ENCODE measurements around the gene RUSF1. TPM values are rescaled to one million over a fixed set of nuclear protein-coding genes. Genes with fewer than 3 reads are reported as not detected.

Gene RUSF1
- total and polyA plus RNA-seq, 10 of the 15 experiments (the other 5 are each of a cell fraction or from before 2014, with no cell fraction given), result 0.20 to 46.3 (median 29.7) TPM

DNA sequence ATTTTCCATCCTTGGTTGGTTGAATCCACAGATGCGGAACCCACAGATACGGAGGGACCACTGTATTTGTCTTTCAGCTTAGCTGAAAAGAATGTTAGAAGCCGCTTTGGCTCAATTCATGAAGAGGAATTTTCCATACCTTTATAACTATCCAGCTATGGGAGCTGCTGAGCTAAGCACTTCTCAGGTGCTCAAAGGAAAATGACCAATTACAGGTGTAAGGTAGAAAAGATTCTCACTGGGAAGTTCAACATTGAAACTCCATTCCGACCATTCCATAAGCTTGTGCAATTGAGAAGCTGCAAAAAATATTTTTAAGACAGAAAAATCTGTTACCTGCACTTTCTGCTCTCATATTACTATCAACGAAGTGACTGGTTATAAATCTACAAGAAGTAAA lies 22.2 kb upstream of the RUSF1 start (continued):
- TF ChIP-seq, protein P1, sequence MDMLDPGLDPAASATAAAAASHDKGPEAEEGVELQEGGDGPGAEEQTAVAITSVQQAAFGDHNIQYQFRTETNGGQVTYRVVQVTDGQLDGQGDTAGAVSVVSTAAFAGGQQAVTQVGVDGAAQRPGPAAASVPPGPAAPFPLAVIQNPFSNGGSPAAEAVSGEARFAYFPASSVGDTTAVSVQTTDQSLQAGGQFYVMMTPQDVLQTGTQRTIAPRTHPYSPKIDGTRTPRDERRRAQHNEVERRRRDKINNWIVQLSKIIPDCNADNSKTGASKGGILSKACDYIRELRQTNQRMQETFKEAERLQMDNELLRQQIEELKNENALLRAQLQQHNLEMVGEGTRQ (IDR thresholded peaks at IDR 0.05; ENCODE audit: borderline replicate concordance, low read depth, low read length), result no peak
- TF ChIP-seq, protein P2, sequence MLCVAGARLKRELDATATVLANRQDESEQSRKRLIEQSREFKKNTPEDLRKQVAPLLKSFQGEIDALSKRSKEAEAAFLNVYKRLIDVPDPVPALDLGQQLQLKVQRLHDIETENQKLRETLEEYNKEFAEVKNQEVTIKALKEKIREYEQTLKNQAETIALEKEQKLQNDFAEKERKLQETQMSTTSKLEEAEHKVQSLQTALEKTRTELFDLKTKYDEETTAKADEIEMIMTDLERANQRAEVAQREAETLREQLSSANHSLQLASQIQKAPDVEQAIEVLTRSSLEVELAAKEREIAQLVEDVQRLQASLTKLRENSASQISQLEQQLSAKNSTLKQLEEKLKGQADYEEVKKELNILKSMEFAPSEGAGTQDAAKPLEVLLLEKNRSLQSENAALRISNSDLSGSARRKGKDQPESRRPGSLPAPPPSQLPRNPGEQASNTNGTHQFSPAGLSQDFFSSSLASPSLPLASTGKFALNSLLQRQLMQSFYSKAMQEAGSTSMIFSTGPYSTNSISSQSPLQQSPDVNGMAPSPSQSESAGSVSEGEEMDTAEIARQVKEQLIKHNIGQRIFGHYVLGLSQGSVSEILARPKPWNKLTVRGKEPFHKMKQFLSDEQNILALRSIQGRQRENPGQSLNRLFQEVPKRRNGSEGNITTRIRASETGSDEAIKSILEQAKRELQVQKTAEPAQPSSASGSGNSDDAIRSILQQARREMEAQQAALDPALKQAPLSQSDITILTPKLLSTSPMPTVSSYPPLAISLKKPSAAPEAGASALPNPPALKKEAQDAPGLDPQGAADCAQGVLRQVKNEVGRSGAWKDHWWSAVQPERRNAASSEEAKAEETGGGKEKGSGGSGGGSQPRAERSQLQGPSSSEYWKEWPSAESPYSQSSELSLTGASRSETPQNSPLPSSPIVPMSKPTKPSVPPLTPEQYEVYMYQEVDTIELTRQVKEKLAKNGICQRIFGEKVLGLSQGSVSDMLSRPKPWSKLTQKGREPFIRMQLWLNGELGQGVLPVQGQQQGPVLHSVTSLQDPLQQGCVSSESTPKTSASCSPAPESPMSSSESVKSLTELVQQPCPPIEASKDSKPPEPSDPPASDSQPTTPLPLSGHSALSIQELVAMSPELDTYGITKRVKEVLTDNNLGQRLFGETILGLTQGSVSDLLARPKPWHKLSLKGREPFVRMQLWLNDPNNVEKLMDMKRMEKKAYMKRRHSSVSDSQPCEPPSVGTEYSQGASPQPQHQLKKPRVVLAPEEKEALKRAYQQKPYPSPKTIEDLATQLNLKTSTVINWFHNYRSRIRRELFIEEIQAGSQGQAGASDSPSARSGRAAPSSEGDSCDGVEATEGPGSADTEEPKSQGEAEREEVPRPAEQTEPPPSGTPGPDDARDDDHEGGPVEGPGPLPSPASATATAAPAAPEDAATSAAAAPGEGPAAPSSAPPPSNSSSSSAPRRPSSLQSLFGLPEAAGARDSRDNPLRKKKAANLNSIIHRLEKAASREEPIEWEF (IDR thresholded peaks at IDR 0.05; ENCODE audit: insufficient replicate concordance, low read depth, low read length), result no peak
- TF ChIP-seq ETV6 (conservative IDR thresholded peaks at IDR 0.05 in 1 of 2, IDR thresholded peaks at IDR 0.05 in 1 of 2; ENCODE audit: borderline replicate concordance in 1 of 2, low read depth in 1 of 2), result no peak

DNA sequence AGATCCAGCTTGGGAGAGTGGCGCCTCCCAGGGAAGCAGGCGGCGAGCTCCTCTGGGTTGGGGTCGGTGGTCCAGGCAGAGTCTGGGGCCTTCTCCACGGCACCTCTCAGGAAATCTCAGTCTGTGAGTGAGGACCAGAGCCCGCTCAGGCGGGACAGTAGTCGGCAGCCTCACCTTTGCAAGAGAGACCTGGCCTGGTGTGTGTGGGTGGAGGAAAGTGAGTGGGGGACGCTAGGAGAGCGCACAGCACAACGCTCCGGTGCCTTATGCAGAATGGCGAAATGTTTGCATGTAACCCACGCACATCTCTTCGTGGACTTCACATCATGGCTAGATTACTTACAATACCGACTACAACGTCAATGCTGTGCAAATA lies 21.7 kb upstream of the RUSF1 start:
- Histone ChIP-seq H3K79me2 (ENCODE audit: control insufficient read depth, insufficient read depth, low read length) (no peaks in the 10 kb centered on the region), H3K27me3 (replicated peaks in 1 of 2; ENCODE audit: control insufficient read depth in 2 of 2, insufficient read depth in 2 of 2, low read length in 1 of 2) (no peaks in the 10 kb centered on the region), H3K4me3 (no peak overlapping the region), H3K9ac (ENCODE audit: control insufficient read depth, insufficient read depth, low read length) (no peak overlapping the region), H3K4me2 (ENCODE audit: control insufficient read depth, insufficient read depth) (no peak overlapping the region), H4K20me1 (ENCODE audit: control insufficient read depth, insufficient read depth) (no peaks in the 10 kb centered on the region), H3K36me3 (ENCODE audit: control insufficient read depth in 2 of 2, insufficient read depth in 2 of 2, low read length in 1 of 2) (no peaks in the 10 kb centered on the region), H3K27ac (ENCODE audit: control insufficient read depth, insufficient read depth) (no peak overlapping the region), H3K4me1 (ENCODE audit: control insufficient read depth, insufficient read depth, low read length) (no peaks in the 10 kb centered on the region), H2AFZ (ENCODE audit: control insufficient read depth, low read depth, low read length) (no peak overlapping the region), H3K9me3 (replicated peaks; ENCODE audit: control insufficient read depth, insufficient read depth, low read length) (no peaks in the 10 kb centered on the region; the same call in 2 of the 3 replicates)
- no peak for DNase-seq (ENCODE audit: low read depth, low spot score)
- BruUV-seq (replicated peaks), result no TSS peak
- WGBS (ENCODE audit: insufficient coverage, insufficient replicate concordance, low lambda C conversion rate, missing lambda C conversion rate), result 27% methylated on average over 16 of the region's 17 CpGs
- ChIA-PET POLR2A (no interaction called here), CTCF (no interaction called here), RAD21 (ENCODE audit: unreplicated experiment) (no interaction called here), SMC1A (ENCODE audit: uncharacterized antibody, unreplicated experiment) (no interaction called here)
- intact Hi-C loops (cut with micrococcal nuclease; ENCODE audit: unreplicated experiment), result no loop called here
- in situ Hi-C loops (cut with MboI), result no loop called here
- FAIRE-seq, result no peak
- ATAC-seq, result no peak
- TF ChIP-seq YBX1 (IDR thresholded peaks at IDR 0.05), result no peak
- TF ChIP-seq, protein P3, sequence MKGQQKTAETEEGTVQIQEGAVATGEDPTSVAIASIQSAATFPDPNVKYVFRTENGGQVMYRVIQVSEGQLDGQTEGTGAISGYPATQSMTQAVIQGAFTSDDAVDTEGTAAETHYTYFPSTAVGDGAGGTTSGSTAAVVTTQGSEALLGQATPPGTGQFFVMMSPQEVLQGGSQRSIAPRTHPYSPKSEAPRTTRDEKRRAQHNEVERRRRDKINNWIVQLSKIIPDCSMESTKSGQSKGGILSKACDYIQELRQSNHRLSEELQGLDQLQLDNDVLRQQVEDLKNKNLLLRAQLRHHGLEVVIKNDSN (IDR thresholded peaks at IDR 0.05; ENCODE audit: borderline replicate concordance, extremely low read length, insufficient read depth, low read depth, low read length), result no peak
- TF ChIP-seq CHD1 (IDR thresholded peaks at IDR 0.05; ENCODE audit: low read depth, low read length), result no peak
- TF ChIP-seq, protein P4, sequence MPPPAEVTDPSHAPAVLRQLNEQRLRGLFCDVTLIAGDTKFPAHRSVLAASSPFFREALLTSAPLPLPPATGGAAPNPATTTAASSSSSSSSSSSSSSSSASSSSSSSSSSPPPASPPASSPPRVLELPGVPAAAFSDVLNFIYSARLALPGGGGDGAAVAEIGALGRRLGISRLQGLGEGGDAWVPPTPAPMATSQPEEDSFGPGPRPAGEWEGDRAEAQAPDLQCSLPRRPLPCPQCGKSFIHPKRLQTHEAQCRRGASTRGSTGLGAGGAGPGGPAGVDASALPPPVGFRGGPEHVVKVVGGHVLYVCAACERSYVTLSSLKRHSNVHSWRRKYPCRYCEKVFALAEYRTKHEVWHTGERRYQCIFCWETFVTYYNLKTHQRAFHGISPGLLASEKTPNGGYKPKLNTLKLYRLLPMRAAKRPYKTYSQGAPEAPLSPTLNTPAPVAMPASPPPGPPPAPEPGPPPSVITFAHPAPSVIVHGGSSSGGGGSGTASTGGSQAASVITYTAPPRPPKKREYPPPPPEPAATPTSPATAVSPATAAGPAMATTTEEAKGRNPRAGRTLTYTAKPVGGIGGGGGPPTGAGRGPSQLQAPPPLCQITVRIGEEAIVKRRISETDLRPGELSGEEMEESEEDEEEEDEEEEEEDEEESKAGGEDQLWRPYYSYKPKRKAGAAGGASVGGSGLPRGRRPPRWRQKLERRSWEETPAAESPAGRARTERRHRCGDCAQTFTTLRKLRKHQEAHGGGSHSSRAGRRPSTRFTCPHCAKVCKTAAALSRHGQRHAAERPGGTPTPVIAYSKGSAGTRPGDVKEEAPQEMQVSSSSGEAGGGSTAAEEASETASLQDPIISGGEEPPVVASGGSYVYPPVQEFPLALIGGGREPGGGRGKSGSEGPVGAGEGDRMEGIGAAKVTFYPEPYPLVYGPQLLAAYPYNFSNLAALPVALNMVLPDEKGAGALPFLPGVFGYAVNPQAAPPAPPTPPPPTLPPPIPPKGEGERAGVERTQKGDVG (CRISPR knock-in tag; IDR thresholded peaks at IDR 0.05), result no peak
- TF ChIP-seq, protein P5, sequence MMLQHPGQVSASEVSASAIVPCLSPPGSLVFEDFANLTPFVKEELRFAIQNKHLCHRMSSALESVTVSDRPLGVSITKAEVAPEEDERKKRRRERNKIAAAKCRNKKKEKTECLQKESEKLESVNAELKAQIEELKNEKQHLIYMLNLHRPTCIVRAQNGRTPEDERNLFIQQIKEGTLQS (IDR thresholded peaks at IDR 0.05; ENCODE audit: borderline replicate concordance, extremely low read depth, low read depth, low read length), result no peak
- TF ChIP-seq NR2F1 (conservative IDR thresholded peaks at IDR 0.05), result no peak
- TF ChIP-seq STAT3 (IDR thresholded peaks at IDR 0.05; ENCODE audit: low read depth, low read length), result no peak
- TF ChIP-seq BMI1 (IDR thresholded peaks at IDR 0.05; ENCODE audit: borderline replicate concordance), result no peak

All from GM12878 (cell line).